ENCODE measurements around the gene FLRT1.

Gene FLRT1

DNA sequence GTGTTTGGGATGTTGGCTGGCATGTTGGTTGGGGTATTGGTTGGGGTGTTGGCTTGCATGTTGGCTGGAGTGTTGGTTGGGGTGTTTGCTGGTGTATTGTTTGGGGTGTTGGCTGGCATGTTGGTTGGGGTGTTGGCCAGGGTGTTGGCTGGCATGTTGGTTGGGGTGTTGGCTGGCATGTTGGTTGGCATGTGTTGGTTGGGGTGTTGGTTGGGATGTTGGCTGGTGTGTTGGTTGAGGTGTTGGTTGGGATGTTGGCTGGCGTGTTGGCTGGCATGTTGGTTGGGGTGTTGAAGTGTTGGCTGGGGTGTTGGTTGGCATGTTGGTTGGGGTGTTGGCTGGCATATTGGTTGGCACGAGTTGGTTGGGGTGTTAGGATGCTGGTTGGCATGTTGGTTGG, 24.9 kb upstream of the FLRT1 start:
- in situ Hi-C loops (cut with MboI; ENCODE audit: low pct_unique_long_range_greater_than_20kb, low sequenced_read_pairs, unreplicated experiment) = no loop called here
- no peak for DNase-seq (ENCODE audit: low spot score)
- no peak for TF ChIP-seq CTCF (IDR thresholded peaks at IDR 0.05; ENCODE audit: extremely low read depth, insufficient read depth, missing control alignments)

DNA sequence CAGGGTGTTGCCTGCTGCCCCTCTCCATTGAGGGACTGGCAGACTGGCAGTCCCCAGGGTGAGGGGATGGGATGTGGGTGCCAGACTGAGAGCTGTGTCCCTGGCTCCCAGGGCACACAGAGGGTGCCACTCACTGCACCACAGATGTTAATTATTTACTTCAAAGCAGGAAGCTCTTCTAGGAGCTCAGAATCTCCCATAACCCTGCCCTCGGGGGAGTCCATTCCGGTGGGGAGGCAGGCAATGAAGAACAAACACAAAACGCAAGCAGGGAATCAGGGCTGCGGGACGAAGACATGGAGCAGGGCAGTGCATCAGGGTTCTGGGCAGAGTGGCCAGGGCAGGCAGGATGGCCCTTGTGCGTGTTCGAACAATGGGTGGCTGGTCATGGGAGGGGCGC, 24.4 kb upstream of the FLRT1 start:
- no peak for TF ChIP-seq CTCF (IDR thresholded peaks at IDR 0.05; ENCODE audit: extremely low read depth, insufficient read depth, missing control alignments)
- in situ Hi-C loops (cut with MboI; ENCODE audit: low pct_unique_long_range_greater_than_20kb, low sequenced_read_pairs, unreplicated experiment) = no loop called here
- DNase-seq (ENCODE audit: low spot score) = no peak

- no peak for DNase-seq (ENCODE audit: low spot score)
- no peak for TF ChIP-seq CTCF (IDR thresholded peaks at IDR 0.05; ENCODE audit: extremely low read depth, insufficient read depth, missing control alignments)
- in situ Hi-C loops (cut with MboI; ENCODE audit: low pct_unique_long_range_greater_than_20kb, low sequenced_read_pairs, unreplicated experiment) = no loop called here
Observed at GRCh38 chr11:64013141-64013896, 22.4 kb upstream of the FLRT1 start.

DNA sequence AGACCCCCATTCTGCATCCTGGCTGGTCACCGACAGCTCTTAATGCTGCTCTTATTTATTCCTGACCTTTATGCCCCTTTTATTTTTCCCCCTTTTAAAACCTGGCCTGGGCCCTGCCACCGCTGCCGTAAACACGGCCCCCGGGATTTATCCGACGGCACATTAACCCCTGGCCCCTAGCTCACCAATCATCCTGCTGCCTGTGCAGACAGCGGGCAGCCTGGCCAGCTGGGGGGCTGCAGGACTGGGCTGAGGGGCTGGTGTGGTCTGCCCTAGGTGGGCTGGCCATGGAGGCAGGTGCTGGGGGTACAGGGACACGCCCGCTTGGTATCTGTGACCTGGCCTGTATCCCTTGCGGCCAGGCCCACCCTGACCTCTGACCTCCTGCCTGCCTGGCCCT, 21.4 kb upstream of the FLRT1 start:
- TF ChIP-seq CTCF (IDR thresholded peaks at IDR 0.05; ENCODE audit: extremely low read depth, insufficient read depth, missing control alignments) = no peak
- in situ Hi-C loops (cut with MboI; ENCODE audit: low pct_unique_long_range_greater_than_20kb, low sequenced_read_pairs, unreplicated experiment) = no loop called here
- no peak for DNase-seq (ENCODE audit: low spot score)

- TF ChIP-seq CTCF (IDR thresholded peaks at IDR 0.05; ENCODE audit: extremely low read depth, insufficient read depth, missing control alignments) = no peak
- in situ Hi-C loops (cut with MboI; ENCODE audit: low pct_unique_long_range_greater_than_20kb, low sequenced_read_pairs, unreplicated experiment) = no loop called here
- no peak for DNase-seq (ENCODE audit: low spot score)
Observed at GRCh38 chr11:64015510-64015909, 20.2 kb upstream of the FLRT1 start.

DNA sequence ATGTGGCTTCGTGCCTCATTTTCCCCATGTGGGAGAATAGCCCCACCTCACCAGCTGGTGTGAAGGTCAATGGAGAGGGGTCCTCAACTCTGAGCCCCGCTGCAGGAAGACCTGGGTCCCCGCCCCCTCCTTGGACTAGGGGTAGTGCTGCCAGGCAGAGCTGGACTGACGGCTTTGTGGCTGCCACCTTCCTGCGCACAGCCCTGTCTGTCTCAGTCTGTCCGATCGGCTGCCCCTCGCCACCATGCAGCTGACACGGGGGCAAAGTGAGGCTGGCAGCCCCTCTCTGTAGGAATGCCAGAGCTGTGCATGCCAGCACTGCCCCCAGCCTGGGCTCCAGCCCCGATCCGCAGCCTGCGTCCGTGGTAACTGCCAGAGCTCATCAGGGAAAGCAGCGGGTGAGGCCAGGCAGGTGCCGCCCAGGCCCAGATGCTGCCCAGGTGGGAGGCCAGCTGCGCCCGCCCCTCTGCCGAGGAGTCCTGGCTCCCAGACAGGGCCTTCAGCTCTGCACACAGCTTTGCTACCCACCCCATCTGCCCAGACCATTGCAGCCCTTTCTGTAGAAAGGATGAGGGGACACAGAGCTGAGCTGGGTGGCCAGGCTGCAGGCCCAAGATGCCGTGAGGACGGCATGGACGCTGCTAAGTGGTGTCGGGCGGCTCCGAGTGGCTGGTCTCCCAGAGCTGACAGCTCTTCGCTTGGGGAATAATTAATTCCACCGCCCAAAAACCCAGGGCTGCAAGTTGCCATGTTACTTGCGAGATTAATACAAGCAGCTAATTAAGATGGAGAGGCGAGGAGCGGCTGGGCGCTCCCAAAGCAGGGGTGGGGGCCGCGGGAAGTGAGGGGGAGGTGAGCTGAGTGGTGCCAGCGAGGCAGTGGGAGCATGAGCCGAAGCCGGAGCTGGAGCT, 19.5 kb upstream of the FLRT1 start:
- DNase-seq (ENCODE audit: low spot score) = no peak
- TF ChIP-seq CTCF (IDR thresholded peaks at IDR 0.05; ENCODE audit: extremely low read depth, insufficient read depth, missing control alignments) = no peak
- in situ Hi-C loops (cut with MboI; ENCODE audit: low pct_unique_long_range_greater_than_20kb, low sequenced_read_pairs, unreplicated experiment) = no loop called here

Data from GM13977 (cell line).